HepG2 (cell line): Measurements from ENCODE around the gene JPT1. TPM values are rescaled to one million over a fixed set of nuclear protein-coding genes. Genes with fewer than 3 reads are reported as not detected.
A peak's percentile ranks its signal among the peaks of the same experiment; 100 is the strongest.

Source experiments
- ADNP ChIP-seq: sonication (generic); formaldehyde crosslinking; IDR thresholded peaks from 2 replicates; pipeline ENCODE4 v1.4.0; 2020; ENCODE audit warnings: missing genetic modification reagents
- CSRNP1 ChIP-seq: sonication (generic); formaldehyde crosslinking; IDR thresholded peaks from 2 replicates; pipeline ENCODE4 v1.8.1; 2023; ENCODE audit warnings: mild to moderate bottlenecking, missing genetic modification reagents
- NBN ChIP-seq: fragments of 450-650 bp; conservative IDR thresholded peaks from 2 replicates; pipeline ENCODE4 v1.6.1; 2017
- NFKB2 ChIP-seq: sonication (generic); formaldehyde crosslinking; IDR thresholded peaks from 2 replicates; pipeline ENCODE4 v1.4.0; 2020; ENCODE audit warnings: missing genetic modification reagents, borderline replicate concordance
- PRPF4 ChIP-seq: fragments of 200-400 bp; formaldehyde crosslinking; IDR thresholded peaks from 2 replicates; pipeline ENCODE4 v1.6.1; 2016; ENCODE audit warnings: low read length, low read depth; ENCODE audit not compliant: poor library complexity, severe bottlenecking
- RXRA ChIP-seq: sonication (generic); formaldehyde crosslinking; IDR thresholded peaks from 2 replicates; pipeline ENCODE4 v1.5.1; 2020; ENCODE audit warnings: missing genetic modification reagents
- SNAPC4 ChIP-seq: sonication (generic); formaldehyde crosslinking; IDR thresholded peaks from 2 replicates; pipeline ENCODE4 v1.4.0; 2020; ENCODE audit warnings: mild to moderate bottlenecking, missing genetic modification reagents
- THYN1 ChIP-seq: sonication (generic); formaldehyde crosslinking; IDR thresholded peaks from 2 replicates; pipeline ENCODE4 v1.8.1; 2023; ENCODE audit warnings: low read depth, mild to moderate bottlenecking, moderate library complexity, missing genetic modification reagents, borderline replicate concordance
- ZBTB20 ChIP-seq: sonication (generic); formaldehyde crosslinking; IDR thresholded peaks from 2 replicates; pipeline ENCODE4 v1.8.1; 2023; ENCODE audit warnings: missing genetic modification reagents, low read depth, mild to moderate bottlenecking, borderline replicate concordance
- ZMYM3 ChIP-seq: sonication (generic); formaldehyde crosslinking; IDR thresholded peaks from 2 replicates; pipeline ENCODE4 v1.5.1; 2020; ENCODE audit warnings: mild to moderate bottlenecking, missing genetic modification reagents
- ZNF646 ChIP-seq: sonication (generic); formaldehyde crosslinking; IDR thresholded peaks from 2 replicates; pipeline ENCODE4 v1.9.0; 2021; ENCODE audit warnings: mild to moderate bottlenecking, missing genetic modification reagents
- ZNF670 ChIP-seq: sonication (generic); formaldehyde crosslinking; IDR thresholded peaks from 2 replicates; pipeline ENCODE4 v1.8.0; 2022; ENCODE audit warnings: mild to moderate bottlenecking, missing genetic modification reagents, borderline replicate concordance
- ZNF703 ChIP-seq: sonication (generic); formaldehyde crosslinking; IDR thresholded peaks from 2 replicates; pipeline ENCODE4 v1.5.1; 2020; ENCODE audit warnings: missing genetic modification reagents, mild to moderate bottlenecking, moderate library complexity, borderline replicate concordance
- polyA plus RNA-seq, 8 experiments: library from polyadenylated mRNA; depleted of rRNA in 3 of 8; stranded (reverse) in 7 of 8; unstranded in 1 of 8; fragments of >200 nt; fragmentation: Illumina TruSeq in 4 of 8; extraction: Trizol in 4 of 8; gene quantifications; 2 replicates each; pipeline versions ENCODE4 v1.2.1 to v1.2.3, GENCODE V29; 2011 to 2016; ENCODE audit warnings: low read depth in 4 of 8, missing spikeins in 1 of 8, mixed read lengths in 1 of 8; ENCODE audit not compliant: insufficient read depth in 1 of 8
- total RNA-seq, 5 experiments: library from RNA; depleted of rRNA; stranded (reverse); fragments of >200 nt; fragmentation: Illumina TruSeq; extraction: Trizol; gene quantifications; 2 replicates each; pipeline ENCODE4 v1.2.3, GENCODE V29; 2016; ENCODE audit warnings: low read depth in 1 of 5

The JPT1 gene
- total and polyA plus RNA-seq, 2 of the 13 experiments (the other 11 are each of a cell fraction or from before 2014, with no cell fraction given), result 43.3 to 256 TPM

GRCh38 chr17:75132018-75133000 lies 22.0 kb downstream of the JPT1 start (continued):
- 0 out of 2 replicates have a peak, but pooled peaks have one; percentile 74 for TF ChIP-seq THYN1 (CRISPR knock-in tag)
- TF ChIP-seq ZNF670, result 0 out of 2 replicates have a peak, but pooled peaks have one; percentile 32
- 0 out of 2 replicates have a peak, but pooled peaks have one; percentile 18 for TF ChIP-seq RXRA
- peak; percentile 23 for TF ChIP-seq ZMYM3
- peak; percentile 5; the same call in 1 of the 2 replicates for TF ChIP-seq CSRNP1 (CRISPR knock-in tag)
- 0 out of 2 replicates have a peak, but pooled peaks have one; percentile 1 for TF ChIP-seq SNAPC4
- TF ChIP-seq NFKB2, result 0 out of 2 replicates have a peak, but pooled peaks have one; percentile 34
- TF ChIP-seq ZNF703 (CRISPR knock-in tag), result 0 out of 2 replicates have a peak, but pooled peaks have one; percentile 50
- 0 out of 2 replicates have a peak, but pooled peaks have one; percentile 27 for TF ChIP-seq NBN
- TF ChIP-seq ADNP, result 0 out of 2 replicates have a peak, but pooled peaks have one; percentile 55
- peak; percentile 77 for TF ChIP-seq PRPF4
- TF ChIP-seq ZBTB20 (CRISPR knock-in tag), result peak; percentile 33; the same call in 1 of the 2 replicates
- 0 out of 2 replicates have a peak, but pooled peaks have one; percentile 39 for TF ChIP-seq ZNF646 (CRISPR knock-in tag)
